Activated CD8-positive, alpha-beta T cell treated with anti-CD3 and anti-CD28 coated beads for 36 hours (primary cell): Measurements from ENCODE around the gene DGKK. TPM values are rescaled to one million over a fixed set of nuclear protein-coding genes. Genes with fewer than 3 reads are reported as not detected.

Experiments used
- ATAC-seq: fragments of 200-7000 bp; cut with Tn5 transposase; one replicate; pipeline ENCODE4 v1.10.0; 2021; ENCODE audit warnings: mild to moderate bottlenecking, moderate library complexity
- CTCF ChIA-PET: fragments of 350-600 bp; sonication (Branson Sonifier 250); formaldehyde crosslinking; loops from one replicate; lab custom pipeline; 2021; ENCODE audit warnings: antibody characterized with exemption; lab: Charles Lee
- POLR2A ChIA-PET: fragments of 350-600 bp; sonication (Branson Sonifier 250); formaldehyde crosslinking; loops from one replicate; lab custom pipeline; 2021; ENCODE audit warnings: antibody characterized with exemption; lab: Charles Lee
- DNase-seq: peaks from one replicate; pipeline ENCODE4 v3.0.0-alpha.2; 2020
- H3K27ac Mint-ChIP-seq: one replicate; pipeline ENCODE4 v1.8.0; 2021; ENCODE audit warnings: mild to moderate bottlenecking, mixed read lengths
- H3K27me3 Mint-ChIP-seq: one replicate; pipeline ENCODE4 v1.8.0; 2021; ENCODE audit warnings: mixed read lengths
- H3K36me3 Mint-ChIP-seq: one replicate; pipeline ENCODE4 v1.8.0; 2021; ENCODE audit warnings: low read depth, mixed read lengths
- H3K4me1 Mint-ChIP-seq: one replicate; pipeline ENCODE4 v1.8.0; 2021; ENCODE audit warnings: low read depth, mixed read lengths
- H3K4me3 Mint-ChIP-seq: one replicate; pipeline ENCODE4 v1.8.0; 2021; ENCODE audit warnings: mild to moderate bottlenecking, moderate library complexity, mixed read lengths
- H3K9me3 Mint-ChIP-seq: one replicate; pipeline ENCODE4 v1.8.0; 2021; ENCODE audit warnings: mixed read lengths
- intact Hi-C: fragments of 100-400 bp; cut with micrococcal nuclease; formaldehyde crosslinking; loops from one replicate; pipeline ENCODE4 v1.10.0; 2022
- total RNA-seq, 2 experiments: library from RNA; stranded (reverse); gene quantifications; one replicate each; pipeline ENCODE4 v1.2.3, GENCODE V29; 2021
- TF ChIP-seq, protein P1 (sequence below): fragments of 200-600 bp; IDR thresholded peaks from one replicate; pipeline ENCODE4 v1.8.0; 2022; ENCODE audit warnings: antibody characterized with exemption, mild to moderate bottlenecking

DGKK gene
- total RNA-seq, 2 experiments from 2014 or later = not detected

DNA sequence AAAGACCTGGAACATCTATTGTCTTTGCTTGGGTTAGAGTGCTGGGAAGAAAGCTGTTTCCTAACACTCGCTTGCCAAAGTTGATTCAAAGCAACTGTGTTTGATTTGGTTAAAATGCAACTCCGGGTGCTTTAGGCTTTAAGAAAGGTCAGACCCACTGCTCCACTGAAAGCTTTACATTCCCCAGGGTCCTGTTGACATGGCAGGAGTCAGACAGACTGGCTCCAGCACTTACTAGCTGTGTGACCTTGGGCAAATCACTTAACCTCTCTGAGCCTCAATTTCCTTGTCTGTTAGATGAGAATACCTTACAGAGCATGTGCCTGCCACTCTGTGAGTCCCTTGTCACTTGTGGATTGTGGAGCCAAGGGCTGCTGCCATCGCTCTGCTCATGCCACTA lies 39.0 kb downstream of the DGKK start:
- intact Hi-C loops = no loop called here
- no peak for DNase-seq
- TF ChIP-seq, protein P1, sequence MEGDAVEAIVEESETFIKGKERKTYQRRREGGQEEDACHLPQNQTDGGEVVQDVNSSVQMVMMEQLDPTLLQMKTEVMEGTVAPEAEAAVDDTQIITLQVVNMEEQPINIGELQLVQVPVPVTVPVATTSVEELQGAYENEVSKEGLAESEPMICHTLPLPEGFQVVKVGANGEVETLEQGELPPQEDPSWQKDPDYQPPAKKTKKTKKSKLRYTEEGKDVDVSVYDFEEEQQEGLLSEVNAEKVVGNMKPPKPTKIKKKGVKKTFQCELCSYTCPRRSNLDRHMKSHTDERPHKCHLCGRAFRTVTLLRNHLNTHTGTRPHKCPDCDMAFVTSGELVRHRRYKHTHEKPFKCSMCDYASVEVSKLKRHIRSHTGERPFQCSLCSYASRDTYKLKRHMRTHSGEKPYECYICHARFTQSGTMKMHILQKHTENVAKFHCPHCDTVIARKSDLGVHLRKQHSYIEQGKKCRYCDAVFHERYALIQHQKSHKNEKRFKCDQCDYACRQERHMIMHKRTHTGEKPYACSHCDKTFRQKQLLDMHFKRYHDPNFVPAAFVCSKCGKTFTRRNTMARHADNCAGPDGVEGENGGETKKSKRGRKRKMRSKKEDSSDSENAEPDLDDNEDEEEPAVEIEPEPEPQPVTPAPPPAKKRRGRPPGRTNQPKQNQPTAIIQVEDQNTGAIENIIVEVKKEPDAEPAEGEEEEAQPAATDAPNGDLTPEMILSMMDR = no peak
- Mint-ChIP-seq H3K9me3 (no peaks in the 10 kb centered on the region), H3K27ac (no peak overlapping the region), H3K27me3 (peaks cover 2% of the 10 kb centered on the region), H3K4me3 (no peak overlapping the region), H3K36me3 (no peaks in the 10 kb centered on the region), H3K4me1 (no peaks in the 10 kb centered on the region)
- CTCF ChIA-PET = no interaction called here
- POLR2A ChIA-PET = no interaction called here
- ATAC-seq = no peak

DNA sequence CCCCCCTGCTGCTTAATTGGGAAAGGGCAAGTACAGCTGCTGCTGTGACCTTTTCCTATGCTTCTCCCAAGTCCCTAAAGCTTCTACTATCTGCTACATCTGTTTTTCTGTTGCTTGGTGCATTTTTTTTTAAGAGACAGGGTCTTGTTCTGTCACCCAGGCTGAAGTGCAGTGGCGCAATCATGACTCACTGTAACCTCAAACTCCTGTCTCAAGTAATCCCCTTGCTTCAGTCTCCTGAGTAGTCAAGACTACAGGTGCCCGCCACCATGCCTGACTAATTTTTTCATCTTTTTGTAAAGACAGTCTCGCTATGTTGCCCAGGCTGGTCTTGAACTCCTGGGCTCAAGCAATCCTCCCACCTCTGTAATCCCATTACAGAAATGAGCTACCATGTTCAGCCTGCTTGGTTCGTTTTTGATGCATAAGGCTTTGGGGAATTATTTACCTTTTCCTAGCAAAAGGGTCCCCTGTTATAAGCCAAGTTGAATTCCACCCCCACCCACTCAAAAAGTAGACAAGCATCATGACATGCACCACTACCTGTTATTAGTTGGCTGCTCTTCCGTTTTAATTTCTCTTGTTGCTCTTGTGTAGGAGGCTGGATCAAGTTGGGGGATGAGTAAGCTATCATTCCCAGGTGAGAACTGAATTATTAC lies 39.6 kb downstream of the DGKK start:
- ChIA-PET CTCF (interaction anchor here (0.6 kb wide), 1 partner anchor 135 kb away, joined by 3 read pairs; no protein-coding TSS in a partner anchor), POLR2A (no interaction called here)
- Mint-ChIP-seq H3K27ac (no peak overlapping the region), H3K27me3 (peaks cover 2% of the 10 kb centered on the region), H3K4me3 (no peak overlapping the region), H3K9me3 (no peaks in the 10 kb centered on the region), H3K4me1 (no peaks in the 10 kb centered on the region), H3K36me3 (no peaks in the 10 kb centered on the region)
- DNase-seq (no peak), ATAC-seq (no peak)
- intact Hi-C loops = no loop called here
- TF ChIP-seq, protein P1 = no peak

DNA sequence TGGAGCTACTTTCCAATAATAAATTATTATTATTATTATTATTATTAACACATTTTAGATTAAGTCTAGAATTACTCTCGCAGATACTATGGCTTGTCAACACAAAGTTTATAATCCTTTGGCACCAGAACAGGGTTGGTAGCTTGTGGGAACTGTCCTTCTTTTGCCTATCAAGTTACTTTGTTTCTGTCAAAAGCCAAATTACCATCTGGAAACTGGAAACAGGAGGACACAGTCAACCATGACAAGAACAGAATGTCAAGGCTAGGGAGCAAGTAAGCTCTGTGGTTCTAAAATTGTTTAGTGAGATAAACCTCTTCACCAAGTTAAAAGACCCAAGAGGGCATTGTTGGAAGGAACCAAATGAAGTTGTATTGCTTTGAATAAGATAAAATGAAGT lies 42.5 kb downstream of the DGKK start:
- TF ChIP-seq, protein P1 = no peak
- peaks cover 2% of the 10 kb centered on the region for H3K27me3 Mint-ChIP-seq
- H3K36me3 Mint-ChIP-seq = no peaks in the 10 kb centered on the region
- intact Hi-C loops = no loop called here
- DNase-seq (no peak), ATAC-seq (no peak)
- H3K27ac Mint-ChIP-seq = no peak overlapping the region
- H3K4me3 Mint-ChIP-seq = no peak overlapping the region
- no peaks in the 10 kb centered on the region for H3K9me3 Mint-ChIP-seq
- CTCF ChIA-PET = no interaction called here
- POLR2A ChIA-PET = no interaction called here
- no peaks in the 10 kb centered on the region for H3K4me1 Mint-ChIP-seq

DNA sequence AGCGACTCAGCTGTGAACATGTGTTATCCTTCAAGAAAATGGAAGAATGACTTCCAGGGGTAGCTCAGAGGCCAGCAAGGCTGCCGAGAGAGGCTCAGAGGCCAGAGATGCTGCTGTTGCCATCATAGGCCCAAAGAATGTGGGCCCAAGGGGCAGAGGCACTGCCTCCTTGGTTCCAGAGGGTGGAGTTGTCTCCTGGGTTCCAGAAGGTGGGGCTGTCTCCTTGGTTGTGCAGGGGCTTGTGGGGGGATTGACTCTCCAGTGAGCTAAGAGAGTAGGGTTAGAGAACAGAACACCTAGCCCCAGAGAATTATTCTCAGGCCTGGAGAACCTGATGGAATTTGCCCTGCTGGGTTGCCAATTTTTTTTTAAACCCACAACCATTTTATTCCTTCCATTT lies 62.6 kb downstream of the DGKK start:
- Mint-ChIP-seq H3K4me3 (no peak overlapping the region), H3K9me3 (no peaks in the 10 kb centered on the region), H3K27me3 (peaks cover 4% of the 10 kb centered on the region), H3K36me3 (no peaks in the 10 kb centered on the region), H3K4me1 (no peaks in the 10 kb centered on the region), H3K27ac (no peak overlapping the region)
- POLR2A ChIA-PET = no interaction called here
- intact Hi-C loops = no loop called here
- CTCF ChIA-PET = no interaction called here
- DNase-seq (no peak), ATAC-seq (no peak)
- TF ChIP-seq, protein P1 = no peak

DNA sequence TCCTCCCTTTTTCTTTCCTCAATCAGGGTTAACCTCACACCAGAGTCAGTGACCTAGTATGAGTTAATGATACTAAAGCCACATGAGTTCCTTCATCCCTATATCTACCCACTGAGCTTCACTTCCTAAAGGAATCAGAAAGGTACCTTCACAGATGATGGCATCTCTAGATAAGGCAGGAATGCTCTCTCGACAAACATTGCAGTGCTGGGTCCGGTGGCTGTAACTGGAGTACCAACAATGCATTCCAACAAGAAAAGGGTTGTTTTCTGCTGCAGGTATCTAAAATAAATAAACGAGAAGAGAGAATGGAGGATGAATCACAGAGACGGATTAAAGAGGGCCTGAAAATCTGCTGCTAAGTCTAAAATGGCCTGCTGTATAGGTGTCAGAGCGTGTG lies 66.7 kb downstream of the DGKK start:
- Mint-ChIP-seq H3K27ac (no peak overlapping the region), H3K9me3 (no peaks in the 10 kb centered on the region), H3K27me3 (peaks cover 2% of the 10 kb centered on the region), H3K36me3 (no peaks in the 10 kb centered on the region), H3K4me1 (no peaks in the 10 kb centered on the region), H3K4me3 (no peak overlapping the region)
- intact Hi-C loops = no loop called here
- ChIA-PET CTCF (no interaction called here), POLR2A (no interaction called here)
- TF ChIP-seq, protein P1 = no peak
- ATAC-seq (no peak), DNase-seq (no peak)
